IMR-90 (cell line): ENCODE data around the gene IFNL1. TPM values are rescaled to one million over a fixed set of nuclear protein-coding genes. Genes with fewer than 3 reads are reported as not detected.
A peak's percentile ranks its signal among the peaks of the same experiment; 100 is the strongest.

Experiments
- ATAC-seq: fragments of 200-7000 bp; cut with Tn5 transposase; 2 replicates; pipeline ENCODE4 v1.9.1; 2020; ENCODE audit warnings: low read depth, mild to moderate bottlenecking, moderate library complexity
- BruUV-seq: library from RNA; stranded (reverse); fragments of 400-500 nt; replicated peaks from 2 replicates; lab custom pipeline; 2021; lab: Mats Ljungman, UMichigan
- CTCF ChIA-PET: fragments of 300-600 bp; formaldehyde crosslinking; extraction: SDS; loops from one replicate; lab custom pipeline; 2021; ENCODE audit warnings: antibody characterized with exemption; lab: Yijun Ruan, JAX
- POLR2A ChIA-PET: fragments of 300-600 bp; sonication (Branson Sonifier 250); formaldehyde crosslinking; loops from one replicate; lab custom pipeline; 2022; ENCODE audit warnings: antibody characterized with exemption; ENCODE audit not compliant: unreplicated experiment; lab: Charles Lee
- DNase-seq: peaks from one replicate; pipeline ENCODE4 v3.0.0; 2013
- H2AFZ ChIP-seq: replicated peaks from 2 replicates; pipeline ENCODE3; 2013; ENCODE audit warnings: low read length, mild to moderate bottlenecking; ENCODE audit not compliant: poor library complexity
- H2AK5ac ChIP-seq: 2 replicates; pipeline ENCODE4 v1.6.1; 2013; ENCODE audit warnings: low read depth, low read length, inconsistent platforms
- H2AK9ac ChIP-seq: replicated peaks from 2 replicates; pipeline ENCODE3; 2013; ENCODE audit warnings: mild to moderate bottlenecking, low read depth, low read length, moderate library complexity; ENCODE audit not compliant: poor library complexity
- H2BK120ac ChIP-seq: 2 replicates; pipeline ENCODE4 v1.6.1; 2013; ENCODE audit warnings: low read depth, low read length, inconsistent platforms
- H2BK15ac ChIP-seq: 3 replicates; pipeline ENCODE4 v1.6.1; 2013; ENCODE audit warnings: low read depth, low read length, inconsistent platforms
- H2BK20ac ChIP-seq: 2 replicates; pipeline ENCODE4 v1.6.1; 2013; ENCODE audit warnings: low read depth, mild to moderate bottlenecking, inconsistent platforms, low read length, moderate library complexity
- H2BK5ac ChIP-seq: 2 replicates; pipeline ENCODE4 v1.6.1; 2013; ENCODE audit warnings: mild to moderate bottlenecking, low read depth, low read length, inconsistent platforms; ENCODE audit not compliant: poor library complexity, severe bottlenecking
- H3K14ac ChIP-seq: replicated peaks from 2 replicates; pipeline ENCODE4 v1.6.1; 2013; ENCODE audit warnings: low read depth, low read length, inconsistent platforms
- H3K18ac ChIP-seq: 2 replicates; pipeline ENCODE4 v1.6.1; 2013; ENCODE audit warnings: low read depth, low read length, control low read depth
- H3K23ac ChIP-seq: 2 replicates; pipeline ENCODE4 v1.6.1; 2013; ENCODE audit warnings: low read depth, low read length, inconsistent platforms
- H3K27ac ChIP-seq: 2 replicates; pipeline ENCODE4 v1.5.1; 2013; ENCODE audit warnings: mild to moderate bottlenecking, control low read depth, low read length; ENCODE audit not compliant: insufficient read depth
- H3K27me3 ChIP-seq: 2 replicates; pipeline ENCODE4 v1.6.1; 2013; ENCODE audit warnings: low read length; ENCODE audit not compliant: control insufficient read depth, insufficient read depth
- H3K36me3 ChIP-seq: 2 replicates; pipeline ENCODE4 v1.6.1; 2013; ENCODE audit warnings: low read length, mixed read lengths; ENCODE audit not compliant: control insufficient read depth, insufficient read depth
- H3K4ac ChIP-seq: 2 replicates; pipeline ENCODE4 v1.6.1; 2013; ENCODE audit warnings: low read depth, low read length, inconsistent platforms
- H3K4me1 ChIP-seq: 2 replicates; pipeline ENCODE4 v1.6.1; 2013; ENCODE audit warnings: low read length, mixed read lengths; ENCODE audit not compliant: control insufficient read depth, insufficient read depth
- H3K4me2 ChIP-seq: 2 replicates; pipeline ENCODE4 v1.6.1; 2013; ENCODE audit warnings: low read depth, mild to moderate bottlenecking, control low read depth, low read length, moderate library complexity
- H3K4me3 ChIP-seq: 2 replicates; pipeline ENCODE4 v1.5.1; 2013; ENCODE audit warnings: low read depth, mild to moderate bottlenecking, control low read depth, low read length, moderate library complexity; ENCODE audit not compliant: insufficient read depth
- H3K56ac ChIP-seq: 2 replicates; pipeline ENCODE4 v1.6.1; 2013; ENCODE audit warnings: low read length, inconsistent platforms; ENCODE audit not compliant: insufficient read depth; ENCODE audit errors: extremely low read depth
- H3K79me1 ChIP-seq, 2 experiments: 2 replicates each; pipeline ENCODE4 v1.6.1; 2013; ENCODE audit warnings: low read length in 2 of 2, inconsistent platforms in 1 of 2, low read depth in 1 of 2
- H3K9ac ChIP-seq: 2 replicates; pipeline ENCODE4 v1.6.1; 2013; ENCODE audit warnings: low read depth, low read length, control low read depth
- H3K9me1 ChIP-seq: 2 replicates; pipeline ENCODE4 v1.6.1; 2013; ENCODE audit warnings: low read length, inconsistent platforms; ENCODE audit not compliant: insufficient read depth
- H3K9me3 ChIP-seq: 2 replicates; pipeline ENCODE4 v1.6.1; 2013; ENCODE audit warnings: low read length; ENCODE audit not compliant: control insufficient read depth, insufficient read depth
- H4K20me1 ChIP-seq: 2 replicates; pipeline ENCODE4 v1.6.1; 2013; ENCODE audit warnings: low read length, inconsistent platforms; ENCODE audit not compliant: insufficient read depth
- H4K5ac ChIP-seq: 2 replicates; pipeline ENCODE4 v1.6.1; 2013; ENCODE audit warnings: mild to moderate bottlenecking, low read depth, low read length, control low read depth
- H4K8ac ChIP-seq, 2 experiments: 2 replicates each; pipeline ENCODE4 v1.6.1; 2013; ENCODE audit warnings: low read depth in 2 of 2, low read length in 2 of 2, control low read depth in 1 of 2, inconsistent platforms in 1 of 2
- H4K91ac ChIP-seq: 2 replicates; pipeline ENCODE4 v1.6.1; 2013; ENCODE audit warnings: low read depth, low read length, inconsistent platforms; ENCODE audit not compliant: insufficient read depth
- CEBPB ChIP-seq: IDR thresholded peaks from 2 replicates; pipeline ENCODE4 v1.6.1; 2012; ENCODE audit warnings: low read depth, low read length, improper control_type of control experiment
- CHD1 ChIP-seq: IDR thresholded peaks from 2 replicates; pipeline ENCODE4 v1.6.1; 2012; ENCODE audit warnings: low read depth, low read length, improper control_type of control experiment
- RAD21 ChIP-seq: IDR thresholded peaks from 2 replicates; pipeline ENCODE4 v1.6.1; 2012; ENCODE audit warnings: low read length, improper control_type of control experiment
- SMC3 ChIP-seq: fragments of 150-350 bp; IDR thresholded peaks from 2 replicates; pipeline ENCODE4 v1.6.1; 2016; ENCODE audit warnings: low read depth, mild to moderate bottlenecking, antibody characterized with exemption, low read length, moderate library complexity
- dilution Hi-C: fragments of 300-500 bp; cut with HindIII; formaldehyde crosslinking; loops from one replicate; pipeline ENCODE4 v1.14.3; 2018; ENCODE audit warnings: low sequenced_read_pairs; ENCODE audit not compliant: unreplicated experiment
- in situ Hi-C: fragments of 300-500 bp; cut with MboI; formaldehyde crosslinking; loops from 3 replicates; pipeline ENCODE4 v1.14.3; 2019; ENCODE audit warnings: low sequenced_read_pairs, inconsistent platforms, mixed read lengths
- intact Hi-C: fragments of 100-400 bp; cut with micrococcal nuclease; formaldehyde crosslinking; loops from 2 replicates; pipeline ENCODE4 v1.10.0; 2022
- polyA plus RNA-seq, 3 experiments: library from polyadenylated mRNA; depleted of rRNA; stranded (reverse); fragments of >200 nt; gene quantifications; 2 replicates each; pipeline ENCODE4 v1.2.3, GENCODE V29; 2012; ENCODE audit warnings: low replicate concordance in 1 of 3
- total RNA-seq: library from RNA; depleted of rRNA; stranded (reverse); fragments of >200 nt; gene quantifications from 2 replicates; pipeline ENCODE4 v1.2.3, GENCODE V29; 2012

IFNL1 gene
- total and polyA plus RNA-seq, 2 of the 4 experiments (the other 2 are of a cell fraction) = not detected

DNA sequence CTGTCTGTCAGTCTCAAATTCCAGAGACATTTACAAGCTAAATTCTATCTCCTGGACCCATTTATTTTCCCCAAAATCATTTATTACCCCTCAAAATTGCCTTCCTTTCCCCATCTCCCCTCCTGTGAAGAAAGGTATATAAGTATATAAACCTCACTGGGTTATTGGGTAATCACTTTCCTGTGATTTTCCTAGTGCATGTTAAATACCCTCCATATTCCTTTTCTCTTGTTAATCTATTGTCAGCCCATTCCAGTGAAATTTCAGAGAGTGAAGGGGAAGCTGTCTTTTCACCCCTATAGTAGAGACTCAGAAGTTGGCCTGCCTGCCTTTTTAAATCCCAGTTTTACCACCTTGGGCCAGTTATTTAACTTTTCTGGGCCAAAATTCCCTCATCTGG, 9.9 kb downstream of the IFNL1 start:
- no TSS peak for BruUV-seq

More for the DNA sequence above, 9.9 kb downstream of the IFNL1 start:
- Histone ChIP-seq H3K4me3 (no peak overlapping the region), H4K91ac (no peak overlapping the region), H2AK5ac (no peak overlapping the region), H4K20me1 (no peaks in the 10 kb centered on the region; the same call in 1 of the 2 replicates), H3K27me3 (peaks cover 68% of the 10 kb centered on the region), H3K9me1 (no peaks in the 10 kb centered on the region; the same call in 1 of the 2 replicates), H4K8ac (no peak overlapping the region), H3K79me1 (no peaks in the 10 kb centered on the region), H2AFZ (no peak overlapping the region), H3K4me1 (no peaks in the 10 kb centered on the region; the same call in 1 of the 2 replicates), H4K5ac (no peak overlapping the region), H2BK120ac (no peak overlapping the region), H3K27ac (no peak overlapping the region), H2BK5ac (no peak overlapping the region), H3K56ac (no peak overlapping the region), H2BK20ac (no peak overlapping the region), H2BK15ac (no peak overlapping the region), H3K4me2 (no peak overlapping the region), H3K4ac (no peak overlapping the region), H3K9me3 (peaks cover 8% of the 10 kb centered on the region), H3K36me3 (no peaks in the 10 kb centered on the region), H3K18ac (no peak overlapping the region), H3K14ac (no peak overlapping the region), H2AK9ac (no peak overlapping the region), H3K9ac (no peak overlapping the region), H3K23ac (no peak overlapping the region)
- POLR2A ChIA-PET = no interaction called here
- no peak for TF ChIP-seq SMC3
- TF ChIP-seq CHD1 = no peak
- TF ChIP-seq CEBPB = 0 out of 2 replicates have a peak, but pooled peaks have one; percentile 13
- no peak for TF ChIP-seq RAD21
- ATAC-seq (no peak), DNase-seq (no peak)
- dilution Hi-C loops (no loop called here), intact Hi-C loops (no loop called here), in situ Hi-C loops (no loop called here)
- CTCF ChIA-PET = no interaction called here
